Loucy (cell line): ENCODE measurements around the gene SPATA33.

ENCODE experiments used
- EZH2phosphoT487 ChIP-seq: fragments of 200-600 bp; IDR thresholded peaks from 2 replicates; pipeline ENCODE4 v1.6.1; 2018; ENCODE audit warnings: antibody characterized with exemption, mild to moderate bottlenecking, moderate library complexity, borderline replicate concordance
- TF ChIP-seq, protein P1 (sequence below): fragments of 200-600 bp; sonication (generic); conservative IDR thresholded peaks from 2 replicates; pipeline ENCODE4 v1.5.1; 2014; ENCODE audit warnings: mild to moderate bottlenecking, antibody characterized with exemption, low read length

DNA sequence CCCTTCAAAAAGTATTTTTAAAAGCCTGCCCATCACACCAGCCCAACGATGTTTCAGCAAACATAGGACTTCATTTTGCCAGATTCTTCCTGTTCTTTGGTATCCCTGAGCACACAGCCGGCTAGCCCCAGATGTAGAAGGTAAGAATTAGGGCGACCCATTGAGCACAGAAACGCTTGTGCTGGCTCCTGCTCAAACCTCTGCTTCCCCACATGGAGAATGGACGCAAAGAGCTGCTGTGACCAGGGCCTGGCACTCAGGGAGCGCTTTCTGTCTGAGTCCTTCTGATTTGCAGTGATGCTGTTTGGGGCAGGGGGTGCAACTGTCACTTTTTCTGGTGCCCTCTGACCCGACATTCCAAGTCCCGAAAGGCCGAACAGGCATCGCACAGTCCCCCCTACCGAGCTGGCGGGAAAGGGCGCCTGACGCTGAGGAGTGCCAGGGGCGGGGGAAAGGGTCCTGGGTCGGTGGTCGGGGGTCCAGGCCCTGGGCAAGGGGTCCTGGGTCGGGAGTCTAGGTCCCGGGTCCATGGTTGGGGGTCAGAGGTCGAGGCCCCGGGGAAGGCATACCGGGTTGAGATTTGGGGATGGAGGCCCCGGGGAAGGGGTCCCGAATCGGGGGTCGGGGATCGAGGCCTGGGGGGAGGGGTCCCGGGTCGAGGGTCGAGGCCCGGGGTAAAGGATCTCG is 1.1 kb upstream of the SPATA33 start:
- TF ChIP-seq, protein P1, sequence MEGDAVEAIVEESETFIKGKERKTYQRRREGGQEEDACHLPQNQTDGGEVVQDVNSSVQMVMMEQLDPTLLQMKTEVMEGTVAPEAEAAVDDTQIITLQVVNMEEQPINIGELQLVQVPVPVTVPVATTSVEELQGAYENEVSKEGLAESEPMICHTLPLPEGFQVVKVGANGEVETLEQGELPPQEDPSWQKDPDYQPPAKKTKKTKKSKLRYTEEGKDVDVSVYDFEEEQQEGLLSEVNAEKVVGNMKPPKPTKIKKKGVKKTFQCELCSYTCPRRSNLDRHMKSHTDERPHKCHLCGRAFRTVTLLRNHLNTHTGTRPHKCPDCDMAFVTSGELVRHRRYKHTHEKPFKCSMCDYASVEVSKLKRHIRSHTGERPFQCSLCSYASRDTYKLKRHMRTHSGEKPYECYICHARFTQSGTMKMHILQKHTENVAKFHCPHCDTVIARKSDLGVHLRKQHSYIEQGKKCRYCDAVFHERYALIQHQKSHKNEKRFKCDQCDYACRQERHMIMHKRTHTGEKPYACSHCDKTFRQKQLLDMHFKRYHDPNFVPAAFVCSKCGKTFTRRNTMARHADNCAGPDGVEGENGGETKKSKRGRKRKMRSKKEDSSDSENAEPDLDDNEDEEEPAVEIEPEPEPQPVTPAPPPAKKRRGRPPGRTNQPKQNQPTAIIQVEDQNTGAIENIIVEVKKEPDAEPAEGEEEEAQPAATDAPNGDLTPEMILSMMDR = no peak
- TF ChIP-seq EZH2phosphoT487 = no peak
